ENCODE results near the gene RRP12. TPM values are rescaled to one million over a fixed set of nuclear protein-coding genes. Genes with fewer than 3 reads are reported as not detected.

Gene RRP12
- total and polyA plus RNA-seq, 2 of the 4 experiments (the other 2 are of a cell fraction): 21.5 to 23.3 TPM

DNA sequence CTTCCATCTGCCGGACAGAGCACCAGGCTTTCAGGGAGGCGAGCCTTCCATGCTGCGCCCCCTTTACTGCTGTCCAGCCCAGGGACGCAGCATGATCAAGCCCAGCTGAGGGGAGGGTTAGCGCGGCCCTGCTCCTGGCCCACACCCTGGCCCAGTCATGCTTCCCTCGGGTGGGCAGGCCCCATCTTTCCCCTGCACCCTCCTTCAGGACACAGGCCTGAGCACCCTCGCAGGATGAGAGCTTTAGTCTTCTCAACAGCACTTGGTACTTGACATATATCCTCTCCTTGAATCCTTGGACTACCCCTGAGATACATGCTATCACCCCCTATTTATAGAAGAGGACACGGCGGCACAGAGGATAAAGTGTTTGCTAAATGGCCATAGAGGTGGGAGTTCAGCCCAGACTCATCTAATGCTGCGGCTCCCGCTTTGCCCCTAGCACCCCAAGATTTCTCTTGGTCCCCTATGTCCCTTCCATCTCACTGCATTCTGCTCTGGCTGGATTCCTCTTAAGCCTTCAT, 34.0 kb downstream of the RRP12 start:
- Histone ChIP-seq H3K18ac (ENCODE audit: low read depth, low read length) (no peak overlapping the region), H4K20me1 (ENCODE audit: insufficient read depth, low read length) (no peaks in the 10 kb centered on the region; the same call in 1 of the 2 replicates), H3K4me2 (ENCODE audit: low read depth, low read length) (no peak overlapping the region), H2AFZ (replicated peaks; ENCODE audit: low read length, poor library complexity) (no peak overlapping the region), H3K4me3 (ENCODE audit: insufficient read depth, low read depth, low read length) (no peak overlapping the region), H3K27me3 (ENCODE audit: control insufficient read depth, insufficient read depth, low read length) (no peaks in the 10 kb centered on the region), H3K36me3 (ENCODE audit: control insufficient read depth, insufficient read depth, low read length) (peaks cover 55% of the 10 kb centered on the region), H3K4me1 (ENCODE audit: control insufficient read depth, insufficient read depth, low read length) (no peaks in the 10 kb centered on the region), H4K5ac (ENCODE audit: low read depth, low read length) (no peak overlapping the region), H3K27ac (ENCODE audit: insufficient read depth, low read length) (no peak overlapping the region), H3K9me3 (ENCODE audit: control insufficient read depth, insufficient read depth, low read length) (no peaks in the 10 kb centered on the region), H2BK15ac (ENCODE audit: low read depth, low read length) (no peak overlapping the region), H3K79me1 (ENCODE audit: low read depth in 1 of 2, low read length in 2 of 2) (no peaks in the 10 kb centered on the region), H3K14ac (replicated peaks; ENCODE audit: low read depth, low read length) (no peak overlapping the region), H2BK120ac (ENCODE audit: low read depth, low read length) (no peak overlapping the region), H3K9ac (ENCODE audit: low read depth, low read length) (no peak overlapping the region), H2AK9ac (replicated peaks; ENCODE audit: low read depth, low read length, poor library complexity) (no peak overlapping the region), H4K91ac (ENCODE audit: insufficient read depth, low read depth, low read length) (no peak overlapping the region), H3K56ac (ENCODE audit: extremely low read depth, insufficient read depth, low read length) (no peak overlapping the region), H3K23ac (ENCODE audit: low read depth, low read length) (no peak overlapping the region), H4K8ac (ENCODE audit: low read depth in 2 of 2, low read length in 2 of 2) (no peak overlapping the region), H2AK5ac (ENCODE audit: low read depth, low read length) (no peak overlapping the region), H3K4ac (ENCODE audit: low read depth, low read length) (no peak overlapping the region), H2BK20ac (ENCODE audit: low read depth, low read length) (no peak overlapping the region), H2BK5ac (ENCODE audit: low read depth, low read length, poor library complexity, severe bottlenecking) (no peak overlapping the region), H3K9me1 (ENCODE audit: insufficient read depth, low read length) (no peaks in the 10 kb centered on the region)
- intact Hi-C loops (cut with micrococcal nuclease) (no loop called here), dilution Hi-C loops (cut with HindIII; ENCODE audit: low sequenced_read_pairs, unreplicated experiment) (no loop called here), in situ Hi-C loops (cut with MboI; ENCODE audit: low sequenced_read_pairs) (no loop called here)
- ChIA-PET POLR2A (ENCODE audit: unreplicated experiment) (no interaction called here), CTCF (no interaction called here)
- TF ChIP-seq MXI1 (IDR thresholded peaks at IDR 0.05; ENCODE audit: borderline replicate concordance, low read depth, low read length) (no peak), NFE2L2 (IDR thresholded peaks at IDR 0.05; ENCODE audit: low read depth, low read length) (no peak), SMC3 (IDR thresholded peaks at IDR 0.05; ENCODE audit: low read depth, low read length) (no peak)
- TF ChIP-seq, protein P1, sequence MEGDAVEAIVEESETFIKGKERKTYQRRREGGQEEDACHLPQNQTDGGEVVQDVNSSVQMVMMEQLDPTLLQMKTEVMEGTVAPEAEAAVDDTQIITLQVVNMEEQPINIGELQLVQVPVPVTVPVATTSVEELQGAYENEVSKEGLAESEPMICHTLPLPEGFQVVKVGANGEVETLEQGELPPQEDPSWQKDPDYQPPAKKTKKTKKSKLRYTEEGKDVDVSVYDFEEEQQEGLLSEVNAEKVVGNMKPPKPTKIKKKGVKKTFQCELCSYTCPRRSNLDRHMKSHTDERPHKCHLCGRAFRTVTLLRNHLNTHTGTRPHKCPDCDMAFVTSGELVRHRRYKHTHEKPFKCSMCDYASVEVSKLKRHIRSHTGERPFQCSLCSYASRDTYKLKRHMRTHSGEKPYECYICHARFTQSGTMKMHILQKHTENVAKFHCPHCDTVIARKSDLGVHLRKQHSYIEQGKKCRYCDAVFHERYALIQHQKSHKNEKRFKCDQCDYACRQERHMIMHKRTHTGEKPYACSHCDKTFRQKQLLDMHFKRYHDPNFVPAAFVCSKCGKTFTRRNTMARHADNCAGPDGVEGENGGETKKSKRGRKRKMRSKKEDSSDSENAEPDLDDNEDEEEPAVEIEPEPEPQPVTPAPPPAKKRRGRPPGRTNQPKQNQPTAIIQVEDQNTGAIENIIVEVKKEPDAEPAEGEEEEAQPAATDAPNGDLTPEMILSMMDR (conservative IDR thresholded peaks at IDR 0.05; ENCODE audit: low read depth, low read length): no peak
- ATAC-seq (ENCODE audit: low read depth) (no peak), DNase-seq (no peak)
- no TSS peak for BruUV-seq (replicated peaks)
- 91% methylated on average over 4 of the region's 12 CpGs; no CpG with 5 or more reads in 1 of the 2 experiments for WGBS, 2 experiments (ENCODE audit: extremely low coverage in 2 of 2, insufficient read length in 1 of 2)

Data from IMR-90 (cell line).